ENCODE results near the gene ACTR6. TPM values are rescaled to one million over a fixed set of nuclear protein-coding genes. Genes with fewer than 3 reads are reported as not detected.

The ACTR6 gene
- total and polyA plus RNA-seq, 10 of the 15 experiments (the other 5 are each of a cell fraction or from before 2014, with no cell fraction given), result 17.4 to 62.4 (median 40.5) TPM

GRCh38 chr12:100213016-100213891 is 12.6 kb downstream of the ACTR6 start:
- 93% methylated on average over 5 of the region's 5 CpGs for WGBS (ENCODE audit: insufficient coverage, insufficient replicate concordance, low lambda C conversion rate, missing lambda C conversion rate)
- Histone ChIP-seq H3K4me1 (ENCODE audit: control insufficient read depth, insufficient read depth, low read length) (no peaks in the 10 kb centered on the region), H3K36me3 (ENCODE audit: control insufficient read depth in 2 of 2, insufficient read depth in 2 of 2, low read length in 1 of 2) (peaks cover 2 to 13% of the 10 kb centered on the region in 2 experiments; a peak in 3 of 4 replicates), H3K9ac (ENCODE audit: control insufficient read depth, insufficient read depth, low read length) (no peak overlapping the region), H4K20me1 (ENCODE audit: control insufficient read depth, insufficient read depth) (no peaks in the 10 kb centered on the region), H3K9me3 (replicated peaks; ENCODE audit: control insufficient read depth, insufficient read depth, low read length) (no peaks in the 10 kb centered on the region), H3K4me3 (no peak overlapping the region), H3K27me3 (replicated peaks in 1 of 2; ENCODE audit: control insufficient read depth in 2 of 2, insufficient read depth in 2 of 2, low read length in 1 of 2) (no peaks in the 10 kb centered on the region), H3K4me2 (ENCODE audit: control insufficient read depth, insufficient read depth) (no peak overlapping the region), H3K27ac (ENCODE audit: control insufficient read depth, insufficient read depth) (no peak overlapping the region), H3K79me2 (ENCODE audit: control insufficient read depth, insufficient read depth, low read length) (no peaks in the 10 kb centered on the region), H2AFZ (ENCODE audit: control insufficient read depth, low read depth, low read length) (no peak overlapping the region)
- ChIA-PET POLR2A (no interaction called here), RAD21 (ENCODE audit: unreplicated experiment) (no interaction called here), CTCF (interaction anchor here (0.8 to 1.5 kb wide), 4 partner anchors 19 to 1604 kb away, joined by 3 to 4 read pairs (median 4); no protein-coding TSS in a partner anchor), SMC1A (ENCODE audit: uncharacterized antibody, unreplicated experiment) (interaction anchor here (0.6 to 1.9 kb wide), 4 partner anchors 11 to 192 kb away, joined by 3 to 8 read pairs (median 3); partner anchors contain the start of genes DEPDC4 and SCYL2)
- no peak for DNase-seq (ENCODE audit: low read depth, low spot score)
- no peak for TF ChIP-seq MTA3 (IDR thresholded peaks at IDR 0.05; ENCODE audit: borderline replicate concordance, low read length)
- TF ChIP-seq ZNF274 (IDR thresholded peaks at IDR 0.05; ENCODE audit: insufficient read depth, insufficient read length), result no peak
- no peak for TF ChIP-seq CUX1 (IDR thresholded peaks at IDR 0.05; ENCODE audit: insufficient replicate concordance, low read depth, low read length)
- TF ChIP-seq LARP7 (IDR thresholded peaks at IDR 0.05), result no peak
- no peak for TF ChIP-seq SMAD5 (IDR thresholded peaks at IDR 0.05; ENCODE audit: low read depth)
- no peak for TF ChIP-seq ATF7 (IDR thresholded peaks at IDR 0.05; ENCODE audit: low read depth)
- no peak for TF ChIP-seq HDAC2 (IDR thresholded peaks at IDR 0.05)
- FAIRE-seq, result no peak
- BruUV-seq (replicated peaks), result no TSS peak
- intact Hi-C loops (cut with micrococcal nuclease; ENCODE audit: unreplicated experiment) (no loop called here), in situ Hi-C loops (cut with MboI) (no loop called here)
- ATAC-seq, result no peak

Data from GM12878 (cell line).